ENCODE measurements around the gene FNDC8.
"Not testable (repeated sequence)": the region's sequence is repeated elsewhere in the genome, so short reads cannot be mapped to it uniquely, and the experiment has no call there.

FNDC8 gene

GRCh38 chr17:35171834-35172233 is 50.4 kb downstream of the FNDC8 start:
- H3K4ac ChIP-seq (ENCODE audit: low read depth, low read length) = no peak overlapping the region
- no peak overlapping the region for H3K27ac ChIP-seq (ENCODE audit: low read depth, low read length)
- no peak overlapping the region for H4K8ac ChIP-seq (ENCODE audit: low read depth, low read length)
- no peak overlapping the region for H3K4me3 ChIP-seq (ENCODE audit: low read depth, low read length)
- no peaks in the 10 kb centered on the region for H3K79me2 ChIP-seq (ENCODE audit: control insufficient read depth, insufficient read depth, low read length, poor library complexity)
- H2AFZ ChIP-seq (ENCODE audit: insufficient read depth, low read length, poor library complexity) = no peak overlapping the region
- H3K14ac ChIP-seq (ENCODE audit: low read length) = no peak overlapping the region
- no peak overlapping the region for H2BK120ac ChIP-seq (ENCODE audit: insufficient read depth, low read length, poor library complexity)
- H2AK5ac ChIP-seq (ENCODE audit: low read length) = no peak overlapping the region
- peaks cover 2% of the 10 kb centered on the region for H3K9me3 ChIP-seq (ENCODE audit: insufficient read depth, low read depth, low read length)
- no peaks in the 10 kb centered on the region for H3K79me1 ChIP-seq (ENCODE audit: low read length)
- H3K27me3 ChIP-seq (ENCODE audit: insufficient read depth, low read length) = no peaks in the 10 kb centered on the region
- H3K18ac ChIP-seq (ENCODE audit: low read length) = no peak overlapping the region
- H3K4me1 ChIP-seq (ENCODE audit: control insufficient read depth in 1 of 2, insufficient read depth in 2 of 2, low read length in 2 of 2) = no peaks in the 10 kb centered on the region
- no peak overlapping the region for H2BK5ac ChIP-seq (ENCODE audit: low read depth, low read length, poor library complexity)
- no peak overlapping the region for H3K23ac ChIP-seq (ENCODE audit: low read length)
- H4K12ac ChIP-seq (ENCODE audit: low read depth, low read length) = no peak overlapping the region
- no peak overlapping the region for H3K9ac ChIP-seq (ENCODE audit: low read length)
- no peak overlapping the region for H2BK12ac ChIP-seq (ENCODE audit: low read length)
- H3K4me2 ChIP-seq (ENCODE audit: low read length) = no peak overlapping the region
- H3K36me3 ChIP-seq (ENCODE audit: control insufficient read depth in 1 of 2, insufficient read depth in 2 of 2, low read length in 2 of 2) = no peaks in the 10 kb centered on the region
- WGBS (ENCODE audit: extremely low coverage, insufficient coverage, insufficient read length) = no CpG with 5 or more reads among the region's 2 CpGs
- no peak overlapping the region for H4K91ac ChIP-seq (ENCODE audit: low read depth, low read length)
- DNase-seq = peak in 1 of 2 donors; percentile 68

GRCh38 chr17:35172321-35172720 is 50.9 kb downstream of the FNDC8 start:
- H3K79me2 ChIP-seq (ENCODE audit: control insufficient read depth, insufficient read depth, low read length, poor library complexity); H2BK120ac ChIP-seq (ENCODE audit: insufficient read depth, low read length, poor library complexity); H3K9me3 ChIP-seq (ENCODE audit: insufficient read depth, low read depth, low read length); H2AFZ ChIP-seq (ENCODE audit: insufficient read depth, low read length, poor library complexity); H3K4me3 ChIP-seq (ENCODE audit: low read depth, low read length); H2AK5ac ChIP-seq (ENCODE audit: low read length); H3K4me1 ChIP-seq (ENCODE audit: control insufficient read depth in 1 of 2, insufficient read depth in 2 of 2, low read length in 2 of 2); H3K27ac ChIP-seq (ENCODE audit: low read depth, low read length); H3K4me2 ChIP-seq (ENCODE audit: low read length); H4K12ac ChIP-seq (ENCODE audit: low read depth, low read length); H3K4ac ChIP-seq (ENCODE audit: low read depth, low read length); H3K18ac ChIP-seq (ENCODE audit: low read length); H3K14ac ChIP-seq (ENCODE audit: low read length); H2BK5ac ChIP-seq (ENCODE audit: low read depth, low read length, poor library complexity); H4K91ac ChIP-seq (ENCODE audit: low read depth, low read length); H2BK12ac ChIP-seq (ENCODE audit: low read length); H3K27me3 ChIP-seq (ENCODE audit: insufficient read depth, low read length); H3K9ac ChIP-seq (ENCODE audit: low read length); H3K36me3 ChIP-seq (ENCODE audit: control insufficient read depth in 1 of 2, insufficient read depth in 2 of 2, low read length in 2 of 2); H4K8ac ChIP-seq (ENCODE audit: low read depth, low read length); H3K79me1 ChIP-seq (ENCODE audit: low read length); H3K23ac ChIP-seq (ENCODE audit: low read length): not testable (repeated sequence)
- DNase-seq = peak; percentile 80 to 85
- WGBS (ENCODE audit: extremely low coverage, insufficient coverage, insufficient read length) = no CpG with 5 or more reads among the region's 3 CpGs

DNA sequence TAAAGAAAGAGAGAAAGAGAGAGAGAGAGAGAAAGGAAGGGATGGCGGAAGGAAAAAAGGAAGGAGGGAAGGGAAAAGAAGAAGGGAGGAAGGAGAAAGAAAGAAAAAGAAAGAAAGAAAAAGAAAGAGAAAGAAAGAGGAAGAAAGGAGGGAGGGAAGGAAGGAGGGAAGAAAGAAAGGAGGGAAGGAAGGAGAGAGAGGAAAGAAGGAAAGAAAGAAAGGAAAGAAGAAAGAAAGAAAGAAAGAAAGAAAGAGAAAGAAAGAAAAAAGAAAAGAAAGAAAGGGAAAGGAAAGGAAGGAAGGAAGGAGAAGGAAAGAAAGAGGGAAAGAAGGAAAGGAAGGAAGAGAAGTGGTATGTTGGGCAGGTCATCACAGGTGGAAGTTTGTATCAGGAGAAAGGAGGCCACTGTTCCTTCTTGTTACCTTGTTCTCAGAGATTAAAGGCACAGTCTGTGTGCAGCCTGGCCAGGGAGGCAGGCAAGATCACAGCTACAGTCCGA is 53.5 kb downstream of the FNDC8 start:
- WGBS (ENCODE audit: extremely low coverage, insufficient coverage, insufficient read length) = 100% methylated on average over 1 of the region's 2 CpGs
- Histone ChIP-seq H3K4me3 (ENCODE audit: low read depth, low read length) (no peak overlapping the region), H3K14ac (ENCODE audit: low read length) (no peak overlapping the region), H4K12ac (ENCODE audit: low read depth, low read length) (no peak overlapping the region), H2BK120ac (ENCODE audit: insufficient read depth, low read length, poor library complexity) (no peak overlapping the region), H3K4me1 (ENCODE audit: control insufficient read depth in 1 of 2, insufficient read depth in 2 of 2, low read length in 2 of 2) (no peaks in the 10 kb centered on the region), H3K79me2 (ENCODE audit: control insufficient read depth, insufficient read depth, low read length, poor library complexity) (no peaks in the 10 kb centered on the region), H3K23ac (ENCODE audit: low read length) (no peak overlapping the region), H3K36me3 (ENCODE audit: control insufficient read depth in 1 of 2, insufficient read depth in 2 of 2, low read length in 2 of 2) (no peaks in the 10 kb centered on the region), H4K91ac (ENCODE audit: low read depth, low read length) (no peak overlapping the region), H2AK5ac (ENCODE audit: low read length) (no peak overlapping the region), H2BK5ac (ENCODE audit: low read depth, low read length, poor library complexity) (no peak overlapping the region), H3K27ac (ENCODE audit: low read depth, low read length) (no peak overlapping the region), H3K18ac (ENCODE audit: low read length) (no peak overlapping the region), H3K9me3 (ENCODE audit: insufficient read depth, low read depth, low read length) (peaks cover 1% of the 10 kb centered on the region), H3K4ac (ENCODE audit: low read depth, low read length) (no peak overlapping the region), H3K4me2 (ENCODE audit: low read length) (no peak overlapping the region), H3K9ac (ENCODE audit: low read length) (no peak overlapping the region), H2BK12ac (ENCODE audit: low read length) (no peak overlapping the region), H3K27me3 (ENCODE audit: insufficient read depth, low read length) (no peaks in the 10 kb centered on the region), H4K8ac (ENCODE audit: low read depth, low read length) (no peak overlapping the region), H3K79me1 (ENCODE audit: low read length) (no peaks in the 10 kb centered on the region), H2AFZ (ENCODE audit: insufficient read depth, low read length, poor library complexity) (no peak overlapping the region)
- no peak for DNase-seq

DNA sequence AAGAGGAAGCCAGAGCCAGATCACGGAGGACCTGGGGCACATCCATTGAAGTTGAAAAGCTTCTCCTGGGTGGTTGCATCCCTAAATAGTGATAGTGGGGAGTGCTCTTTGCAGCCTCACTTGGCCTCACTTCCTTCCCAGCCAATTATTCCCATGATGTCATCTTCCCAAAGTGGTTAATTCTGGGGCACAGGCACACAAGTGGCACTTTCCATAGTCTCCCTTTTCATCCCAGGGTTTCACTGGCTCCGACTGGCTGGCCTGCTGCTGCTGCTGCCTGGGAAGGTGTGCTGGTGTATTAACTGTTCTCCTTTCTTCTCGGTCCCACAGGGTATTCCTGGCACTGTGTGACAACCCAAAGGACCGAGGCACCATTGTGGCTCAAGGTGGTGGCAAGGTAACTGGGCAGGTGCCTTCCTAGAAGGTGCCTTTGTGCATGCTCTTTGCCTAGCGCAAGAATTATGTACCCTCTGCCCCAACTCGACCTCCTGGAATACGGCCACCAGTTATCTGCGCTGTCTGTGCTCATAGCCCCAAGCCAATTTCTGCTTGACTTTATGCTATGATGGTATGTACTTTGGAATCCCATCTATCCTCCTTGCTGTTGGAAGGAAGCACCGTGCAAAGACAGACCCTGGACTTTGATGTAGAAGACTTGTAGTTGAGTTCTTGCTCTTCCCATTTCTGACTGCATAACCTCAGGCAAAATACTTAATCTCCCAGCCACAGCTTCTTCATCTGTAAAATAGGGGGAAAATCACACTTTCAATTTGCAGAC is 54.4 kb downstream of the FNDC8 start:
- peak; percentile 75 to 92 for DNase-seq
- H3K79me1 ChIP-seq (ENCODE audit: low read length) = no peaks in the 10 kb centered on the region
- no peak overlapping the region for H3K4me2 ChIP-seq (ENCODE audit: low read length)
- no peak overlapping the region for H2BK12ac ChIP-seq (ENCODE audit: low read length)
- no peaks in the 10 kb centered on the region for H3K79me2 ChIP-seq (ENCODE audit: control insufficient read depth, insufficient read depth, low read length, poor library complexity)
- no peaks in the 10 kb centered on the region for H3K36me3 ChIP-seq (ENCODE audit: control insufficient read depth in 1 of 2, insufficient read depth in 2 of 2, low read length in 2 of 2)
- H2AFZ ChIP-seq (ENCODE audit: insufficient read depth, low read length, poor library complexity) = no peak overlapping the region
- peak overlapping the region; percentile 13 for H3K9ac ChIP-seq (ENCODE audit: low read length)
- no peak overlapping the region for H3K18ac ChIP-seq (ENCODE audit: low read length)
- no peaks in the 10 kb centered on the region for H3K9me3 ChIP-seq (ENCODE audit: insufficient read depth, low read depth, low read length)
- H2BK120ac ChIP-seq (ENCODE audit: insufficient read depth, low read length, poor library complexity) = no peak overlapping the region
- H4K91ac ChIP-seq (ENCODE audit: low read depth, low read length) = no peak overlapping the region
- H4K12ac ChIP-seq (ENCODE audit: low read depth, low read length) = no peak overlapping the region
- no peak overlapping the region for H3K27ac ChIP-seq (ENCODE audit: low read depth, low read length)
- H3K14ac ChIP-seq (ENCODE audit: low read length) = no peak overlapping the region
- H2AK5ac ChIP-seq (ENCODE audit: low read length) = no peak overlapping the region
- H3K4ac ChIP-seq (ENCODE audit: low read depth, low read length) = no peak overlapping the region
- no peaks in the 10 kb centered on the region for H3K4me1 ChIP-seq (ENCODE audit: control insufficient read depth in 1 of 2, insufficient read depth in 2 of 2, low read length in 2 of 2)
- H3K27me3 ChIP-seq (ENCODE audit: insufficient read depth, low read length) = no peaks in the 10 kb centered on the region
- H2BK5ac ChIP-seq (ENCODE audit: low read depth, low read length, poor library complexity) = no peak overlapping the region
- no peak overlapping the region for H3K4me3 ChIP-seq (ENCODE audit: low read depth, low read length)
- no peak overlapping the region for H4K8ac ChIP-seq (ENCODE audit: low read depth, low read length)
- no peak overlapping the region for H3K23ac ChIP-seq (ENCODE audit: low read length)
- WGBS (ENCODE audit: extremely low coverage, insufficient coverage, insufficient read length) = no CpG with 5 or more reads among the region's 9 CpGs
